Naive thymus-derived CD4-positive, alpha-beta T cell (primary cell): ENCODE measurements around the gene BCAN. TPM values are rescaled to one million over a fixed set of nuclear protein-coding genes. Genes with fewer than 3 reads are reported as not detected.

ENCODE experiments used
- ATAC-seq: fragments of 150-1000 bp; cut with Tn5 transposase; 2 replicates; pipeline ENCODE4 v1.10.0; 2021; ENCODE audit warnings: mild to moderate bottlenecking, moderate library complexity
- CTCF ChIA-PET: fragments of 350-600 bp; sonication (Branson Sonifier 250); formaldehyde crosslinking; loops from one replicate; lab custom pipeline; 2021; ENCODE audit warnings: antibody characterized with exemption; lab: Charles Lee
- POLR2A ChIA-PET: fragments of 350-600 bp; sonication (Branson Sonifier 250); formaldehyde crosslinking; loops from one replicate; lab custom pipeline; 2021; ENCODE audit warnings: antibody characterized with exemption, inconsistent platforms; lab: Charles Lee
- DNase-seq, 9 donors: peaks; one replicate each; pipeline versions ENCODE4 v3.0.0 to v3.0.0-alpha.2; 2020 to 2022; ENCODE audit warnings: mixed read lengths in 1 of 9
- H3K27ac ChIP-seq: one replicate; pipeline ENCODE4 v1.7.0; 2013; ENCODE audit warnings: mild to moderate bottlenecking, low read depth, low read length, moderate library complexity
- H3K27me3 ChIP-seq, 2 donors: one replicate each; pipeline ENCODE4 v1.7.0; 2013; ENCODE audit warnings: low read length in 2 of 2, mild to moderate bottlenecking in 2 of 2, moderate library complexity in 2 of 2; ENCODE audit not compliant: control insufficient read depth in 2 of 2, insufficient read depth in 2 of 2
- H3K36me3 ChIP-seq, 3 experiments: 1 replicate in 2 of 3; 2 replicates in 1 of 3; pipeline ENCODE4 v1.7.0; 2013; ENCODE audit warnings: low read length in 3 of 3, mild to moderate bottlenecking in 3 of 3, moderate library complexity in 1 of 3; ENCODE audit not compliant: insufficient read depth in 3 of 3, control insufficient read depth in 2 of 3
- H3K4me1 ChIP-seq, 2 donors: one replicate each; pipeline ENCODE4 v1.7.0; 2013; ENCODE audit warnings: low read length in 2 of 2, mild to moderate bottlenecking in 2 of 2, moderate library complexity in 1 of 2; ENCODE audit not compliant: control insufficient read depth in 2 of 2, insufficient read depth in 2 of 2
- H3K4me3 ChIP-seq: 2 replicates; pipeline ENCODE4 v1.7.0; 2013; ENCODE audit warnings: mild to moderate bottlenecking, low read length
- H3K9me3 ChIP-seq, 3 experiments: 1 replicate in 2 of 3; 2 replicates in 1 of 3; pipeline ENCODE4 v1.7.0; 2013; ENCODE audit warnings: low read length in 3 of 3; ENCODE audit not compliant: control insufficient read depth in 2 of 3
- H3K27ac Mint-ChIP-seq, 9 donors: one replicate each; pipeline ENCODE4 v1.8.0; 2020 to 2022; ENCODE audit warnings: mixed read lengths in 9 of 9, mild to moderate bottlenecking in 8 of 9, moderate library complexity in 5 of 9, inconsistent platforms in 2 of 9
- H3K27me3 Mint-ChIP-seq, 5 donors: one replicate each; pipeline ENCODE4 v1.8.0; 2021 to 2022; ENCODE audit warnings: mixed read lengths in 5 of 5, mild to moderate bottlenecking in 1 of 5
- H3K36me3 Mint-ChIP-seq, 5 donors: one replicate each; pipeline ENCODE4 v1.8.0; 2020 to 2022; ENCODE audit warnings: mixed read lengths in 5 of 5, mild to moderate bottlenecking in 3 of 5, inconsistent platforms in 1 of 5
- H3K4me1 Mint-ChIP-seq, 7 donors: one replicate each; pipeline ENCODE4 v1.8.0; 2020 to 2022; ENCODE audit warnings: mixed read lengths in 7 of 7, mild to moderate bottlenecking in 3 of 7, inconsistent platforms in 1 of 7
- H3K4me3 Mint-ChIP-seq, 10 donors: one replicate each; pipeline ENCODE4 v1.8.0; 2020 to 2022; ENCODE audit warnings: mild to moderate bottlenecking in 10 of 10, mixed read lengths in 10 of 10, moderate library complexity in 6 of 10, inconsistent platforms in 2 of 10
- H3K9me3 Mint-ChIP-seq, 11 donors: one replicate each; pipeline ENCODE4 v1.8.0; 2020 to 2022; ENCODE audit warnings: mixed read lengths in 11 of 11, mild to moderate bottlenecking in 4 of 11, inconsistent platforms in 1 of 11, moderate library complexity in 1 of 11
- intact Hi-C, 2 donors: fragments of 100-400 bp; cut with micrococcal nuclease; formaldehyde crosslinking; loops; one replicate each; pipeline ENCODE4 v1.15.1; 2023
- polyA plus RNA-seq, 2 donors: library from polyadenylated mRNA; unstranded; fragments of 300-500 nt; fragmentation: Illumina TruSeq; gene quantifications; one replicate each; pipeline ENCODE4 v1.2.3, GENCODE V29; 2021
- total RNA-seq, 6 experiments: library from RNA in 5 of 6; stranded (reverse) in 5 of 6; gene quantifications; 1 replicate in 5 of 6; 2 replicates in 1 of 6; pipeline ENCODE4 v1.2.3 and lab custom pipeline; 2021 to 2026

The BCAN gene
- total and polyA plus RNA-seq, 7 experiments from 2014 or later, result not detected

DNA sequence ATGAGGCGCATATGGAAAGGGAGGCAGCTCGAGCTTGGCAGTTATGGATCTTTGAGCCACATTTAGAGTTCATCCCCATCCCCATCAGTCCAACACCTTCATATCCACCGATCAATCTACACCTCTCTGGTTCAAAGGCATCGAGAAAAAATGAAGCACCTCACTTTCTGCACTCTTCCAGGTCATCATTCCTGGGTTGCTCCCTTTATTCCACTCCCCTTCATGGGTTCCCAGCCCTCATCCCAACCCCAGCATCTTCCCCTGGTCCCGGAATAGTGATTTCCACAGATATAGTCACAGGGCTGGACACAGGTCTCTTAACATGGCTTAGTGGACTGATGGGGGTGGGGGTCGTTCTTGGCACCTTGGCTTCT lies 22.3 kb upstream of the BCAN start:
- Mint-ChIP-seq H3K9me3 (no peaks in the 10 kb centered on the region), H3K27ac (no peak overlapping the region), H3K36me3 (no peaks in the 10 kb centered on the region), H3K27me3 (peaks cover 50 to 80% (median 63%) of the 10 kb centered on the region in 5 donors), H3K4me1 (peaks cover 0 to 9% (median 5%) of the 10 kb centered on the region in 7 donors), H3K4me3 (no peak overlapping the region)
- ATAC-seq, result no peak
- H3K27ac ChIP-seq, result no peak overlapping the region
- DNase-seq, result no peak
- POLR2A ChIA-PET, result no interaction called here
- intact Hi-C loops, result no loop called here
- H3K36me3 ChIP-seq, result no peaks in the 10 kb centered on the region
- H3K9me3 ChIP-seq, result no peaks in the 10 kb centered on the region
- CTCF ChIA-PET, result interaction anchor here (1.0 to 1.4 kb wide), 6 partner anchors 11 to 234 kb away, joined by 3 to 6 read pairs (median 4); no protein-coding TSS in a partner anchor
- H3K4me3 ChIP-seq, result no peak overlapping the region
- H3K27me3 ChIP-seq, result peaks cover 0 to 21% of the 10 kb centered on the region in 2 donors
- H3K4me1 ChIP-seq, result peaks cover 0 to 6% of the 10 kb centered on the region in 2 donors

GRCh38 chr1:156622581-156623297 lies 19.2 kb upstream of the BCAN start:
- H3K4me1 ChIP-seq, result peaks cover 9 to 15% of the 10 kb centered on the region in 2 donors
- H3K27ac Mint-ChIP-seq, result peak overlapping the region in 1 of 9 donors; percentile 37
- no peaks in the 10 kb centered on the region for H3K36me3 Mint-ChIP-seq
- H3K4me1 Mint-ChIP-seq, result peaks cover 7 to 16% (median 12%) of the 10 kb centered on the region in 7 donors
- H3K9me3 ChIP-seq, result no peaks in the 10 kb centered on the region
- peaks cover 0 to 1% (median 0%) of the 10 kb centered on the region in 11 donors for H3K9me3 Mint-ChIP-seq
- H3K27me3 Mint-ChIP-seq, result peaks cover 59 to 77% (median 60%) of the 10 kb centered on the region in 5 donors
- ChIA-PET CTCF (interaction anchor here (0.6 to 1.2 kb wide), 3 partner anchors 26 to 267 kb away, joined by 3 read pairs; no protein-coding TSS in a partner anchor), POLR2A (interaction anchor here (0.6 kb wide), 1 partner anchor 1207 kb away, joined by 3 read pairs; no protein-coding TSS in a partner anchor)
- H3K27me3 ChIP-seq, result peaks cover 8 to 36% of the 10 kb centered on the region in 2 donors
- intact Hi-C loops, result no loop called here
- no peak overlapping the region for H3K27ac ChIP-seq
- ATAC-seq, result no peak
- DNase-seq, result no peak
- peak overlapping the region in 9 of 10 donors; percentile 11 to 85 (median 43) for H3K4me3 Mint-ChIP-seq
- no peaks in the 10 kb centered on the region for H3K36me3 ChIP-seq
- H3K4me3 ChIP-seq, result no peak overlapping the region

- peak overlapping the region; percentile 20 to 85 (median 60) for H3K4me3 Mint-ChIP-seq
- POLR2A ChIA-PET, result interaction anchor here (0.7 to 0.9 kb wide), 3 partner anchors 18 to 41 kb away, joined by 3 read pairs; partner anchors contain the start of gene NAXE
- peak overlapping the region; percentile 39 for H3K4me3 ChIP-seq
These were observed 17.7 kb upstream of the BCAN start for GRCh38 chr1:156623946-156624813.

DNA sequence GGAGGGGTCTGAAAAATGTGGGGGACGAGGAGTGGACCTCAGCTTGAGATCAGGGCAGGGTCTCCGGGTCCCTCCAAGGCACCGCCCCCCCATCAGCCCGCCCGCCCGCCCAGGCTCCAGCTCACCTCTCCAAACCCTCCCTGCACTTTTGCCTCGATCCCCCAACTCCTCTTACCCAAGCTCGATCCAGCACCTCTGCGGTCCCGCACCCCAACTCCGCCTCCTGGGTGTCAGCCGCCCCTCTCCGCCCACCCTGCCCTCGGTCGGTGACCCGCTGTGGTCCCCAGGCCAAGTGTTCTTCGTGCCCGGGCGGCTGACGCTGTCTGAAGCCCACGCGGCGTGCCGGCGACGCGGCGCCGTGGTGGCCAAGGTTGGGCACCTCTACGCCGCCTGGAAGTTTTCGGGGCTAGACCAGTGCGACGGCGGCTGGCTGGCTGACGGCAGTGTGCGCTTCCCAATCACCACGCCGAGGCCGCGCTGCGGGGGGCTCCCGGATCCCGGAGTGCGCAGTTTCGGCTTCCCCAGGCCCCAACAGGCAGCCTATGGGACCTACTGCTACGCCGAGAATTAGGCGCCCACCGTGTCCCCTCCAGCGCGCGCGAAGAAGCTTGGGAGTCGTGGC lies 17.0 kb upstream of the BCAN start:
- Mint-ChIP-seq H3K27me3 (peaks cover 49 to 73% (median 62%) of the 10 kb centered on the region in 5 donors), H3K9me3 (peaks cover 0 to 1% (median 0%) of the 10 kb centered on the region in 11 donors)
- ATAC-seq, result no peak

More at GRCh38 chr1:156623946-156624813, 17.7 kb upstream of the BCAN start:
- Mint-ChIP-seq H3K27me3 (peaks cover 55 to 76% (median 65%) of the 10 kb centered on the region in 5 donors), H3K9me3 (peaks cover 0 to 1% (median 0%) of the 10 kb centered on the region in 11 donors), H3K36me3 (no peaks in the 10 kb centered on the region), H3K27ac (no peak overlapping the region), H3K4me1 (peaks cover 7 to 15% (median 12%) of the 10 kb centered on the region in 7 donors)
- DNase-seq (peak in 5 of 9 donors; percentile 24 to 49 (median 25)), ATAC-seq (peak; percentile 63)
- H3K27ac ChIP-seq, result no peak overlapping the region
- CTCF ChIA-PET, result interaction anchor here (0.6 to 2.0 kb wide), 18 partner anchors 8 to 264 kb away, joined by 3 to 10 read pairs (median 4); partner anchors contain the start of gene NAXE
- peaks cover 9 to 15% of the 10 kb centered on the region in 2 donors for H3K4me1 ChIP-seq
- intact Hi-C loops, result loop anchor here in 1 of 2 donors (1.0 kb wide), 1 partner anchor 102 kb away; no protein-coding TSS in a partner anchor
- H3K9me3 ChIP-seq, result no peaks in the 10 kb centered on the region
- H3K27me3 ChIP-seq, result peaks cover 8 to 36% of the 10 kb centered on the region in 2 donors
- no peaks in the 10 kb centered on the region for H3K36me3 ChIP-seq

DNA sequence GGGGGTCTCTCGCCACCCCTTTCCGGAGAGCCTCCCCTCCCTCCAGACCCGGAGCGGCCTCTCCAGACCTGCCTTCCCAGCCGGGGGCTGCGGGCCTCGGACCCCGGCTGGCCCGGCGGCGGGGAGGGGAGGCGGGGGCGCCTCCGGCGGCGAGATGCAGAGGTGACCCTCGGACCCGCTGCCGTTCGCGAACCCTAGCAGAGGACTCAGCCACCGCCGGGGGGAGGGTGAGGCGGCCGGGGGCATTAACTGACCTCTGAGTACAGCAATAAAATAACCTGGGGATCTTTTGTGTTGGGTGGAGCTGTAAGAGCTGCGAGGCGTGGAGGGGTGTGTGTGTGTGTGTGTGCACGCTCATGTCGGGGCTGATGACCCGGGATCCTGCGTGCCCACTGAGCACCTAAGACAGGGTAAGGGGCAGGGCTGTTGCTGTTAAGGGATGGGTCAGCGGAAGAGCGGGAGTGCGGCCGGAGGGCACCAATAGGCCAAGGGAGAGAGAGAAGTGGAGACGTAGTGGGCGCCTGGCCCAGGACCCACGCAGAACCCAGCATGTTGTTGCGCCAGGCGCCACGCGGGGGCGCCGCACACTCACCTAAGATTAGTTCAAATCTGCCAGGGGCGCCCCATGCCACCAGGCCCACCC lies 16.4 kb upstream of the BCAN start:
- DNase-seq (peak; percentile 51 to 78 (median 65)), ATAC-seq (peak; percentile 83)
- Histone ChIP-seq H3K27ac (no peak overlapping the region), H3K4me1 (peaks cover 9 to 15% of the 10 kb centered on the region in 2 donors), H3K36me3 (no peaks in the 10 kb centered on the region), H3K27me3 (peaks cover 8 to 31% of the 10 kb centered on the region in 2 donors), H3K4me3 (peak overlapping the region; percentile 47), H3K9me3 (no peaks in the 10 kb centered on the region)
- Mint-ChIP-seq H3K27ac (peak overlapping the region in 4 of 9 donors; percentile 8 to 44 (median 21)), H3K4me3 (peak overlapping the region; percentile 74 to 92 (median 81)), H3K36me3 (no peaks in the 10 kb centered on the region), H3K27me3 (peaks cover 46 to 71% (median 59%) of the 10 kb centered on the region in 5 donors), H3K4me1 (peaks cover 7 to 13% (median 11%) of the 10 kb centered on the region in 7 donors), H3K9me3 (peaks cover 0 to 1% (median 0%) of the 10 kb centered on the region in 11 donors)
- intact Hi-C loops, result loop anchor here (1.0 to 5.0 kb wide), 7 partner anchors 32 to 301 kb away; partner anchors contain the start of genes CRABP2 (in 1 of the 2), ISG20L2 (in 1 of the 2) and METTL25B (in 1 of the 2)
- CTCF ChIA-PET, result interaction anchor here (0.7 to 2.7 kb wide), 10 partner anchors 24 to 470 kb away, joined by 3 to 18 read pairs (median 4); no protein-coding TSS in a partner anchor
- POLR2A ChIA-PET, result no interaction called here

More for the DNA sequence above, 17.0 kb upstream of the BCAN start:
- ChIA-PET CTCF (interaction anchor here (0.7 to 2.0 kb wide), 15 partner anchors 8 to 471 kb away, joined by 3 to 10 read pairs (median 4); partner anchors contain the start of gene NAXE), POLR2A (interaction anchor here (0.7 to 0.9 kb wide), 3 partner anchors 18 to 40 kb away, joined by 3 read pairs; partner anchors contain the start of gene NAXE)
- intact Hi-C loops, result loop anchor here (1.0 to 5.0 kb wide), 5 partner anchors 53 to 240 kb away; partner anchors contain the start of genes CRABP2 (in 1 of the 2), ISG20L2 (in 1 of the 2) and METTL25B (in 1 of the 2)
- no peak overlapping the region for H3K27ac ChIP-seq
- H3K4me3 Mint-ChIP-seq, result peak overlapping the region in 9 of 10 donors; percentile 16 to 85 (median 66)
- no peaks in the 10 kb centered on the region for H3K9me3 ChIP-seq
- H3K36me3 Mint-ChIP-seq, result no peaks in the 10 kb centered on the region
- H3K4me1 Mint-ChIP-seq, result peaks cover 7 to 13% (median 11%) of the 10 kb centered on the region in 7 donors
- H3K4me3 ChIP-seq, result peak overlapping the region; percentile 47
- H3K27me3 ChIP-seq, result peaks cover 8 to 31% of the 10 kb centered on the region in 2 donors
- no peaks in the 10 kb centered on the region for H3K36me3 ChIP-seq
- H3K4me1 ChIP-seq, result peaks cover 9 to 15% of the 10 kb centered on the region in 2 donors
- H3K27ac Mint-ChIP-seq, result no peak overlapping the region
- peak in 1 of 9 donors; percentile 23 for DNase-seq
